Gastrocnemius medialis (tissue), 4 donors: Measurements from ENCODE around the gene KIFBP. TPM values are rescaled to one million over a fixed set of nuclear protein-coding genes. Genes with fewer than 3 reads are reported as not detected.

Experiments used
- ATAC-seq, 2 donors: fragments of 150-250 bp; one replicate each; pipeline ENCODE4 v1.9.1; 2016
- DNase-seq, 2 donors: peaks; one replicate each; pipeline ENCODE4 v3.0.0-alpha.2; 2019
- H3K27ac ChIP-seq, 4 donors: fragments of 200-600 bp; sonication (generic); 1 replicate in 1 of 4; 2 replicates in 3 of 4; pipeline ENCODE4 v1.5.1; 2016 to 2018; ENCODE audit warnings: mild to moderate bottlenecking in 2 of 4, moderate library complexity in 1 of 4
- H3K27me3 ChIP-seq, 3 donors: fragments of 200-600 bp; sonication (generic) in 2 of 3; 1 replicate in 1 of 3; 2 replicates in 2 of 3; pipeline versions ENCODE4 v1.5.1 to v1.6.0; 2016 to 2019; ENCODE audit warnings: mild to moderate bottlenecking in 1 of 3, moderate library complexity in 1 of 3
- H3K36me3 ChIP-seq, 2 donors: fragments of 200-600 bp; sonication (generic) in 1 of 2; one replicate each; pipeline ENCODE4 v1.5.1; 2017 to 2018
- H3K4me1 ChIP-seq, 2 donors: fragments of 200-600 bp; sonication (generic) in 1 of 2; one replicate each; pipeline ENCODE4 v1.5.1; 2016 to 2017; ENCODE audit warnings: mild to moderate bottlenecking in 2 of 2
- H3K4me3 ChIP-seq, 4 donors: fragments of 200-600 bp; sonication (generic) in 3 of 4; 1 replicate in 1 of 4; 2 replicates in 3 of 4; pipeline ENCODE4 v1.5.1; 2016 to 2019; ENCODE audit warnings: mild to moderate bottlenecking in 2 of 4
- H3K9me3 ChIP-seq, 3 donors: fragments of 200-600 bp; sonication (generic) in 2 of 3; 1 replicate in 1 of 3; 2 replicates in 2 of 3; pipeline ENCODE4 v1.5.1; 2016 to 2019
- CTCF ChIP-seq, 5 experiments: fragments of 450-650 bp in 3 of 5; fragments of 200-600 bp in 2 of 5; sonication (generic) in 2 of 5; IDR thresholded peaks in 4 of 5; conservative IDR thresholded peaks in 1 of 5; 1 replicate in 4 of 5; 2 replicates in 1 of 5; pipeline ENCODE4 v1.5.1; 2016 to 2019; ENCODE audit warnings: antibody characterized with exemption in 5 of 5, mild to moderate bottlenecking in 3 of 5, moderate library complexity in 3 of 5
- POLR2A ChIP-seq, 2 donors: fragments of 450-650 bp; IDR thresholded peaks; one replicate each; pipeline ENCODE4 v1.6.1; 2017; ENCODE audit warnings: antibody characterized with exemption in 2 of 2, mild to moderate bottlenecking in 2 of 2, moderate library complexity in 2 of 2
- in situ Hi-C, 4 donors: fragments of 200-750 bp; cut with MboI; loops; one replicate each; pipeline versions ENCODE4 v1.15.0 to v1.8.0; 2017; ENCODE audit warnings: low sequenced_read_pairs in 4 of 4
- intact Hi-C: fragments of 100-400 bp; cut with DNase I; formaldehyde crosslinking; loops from one replicate; pipeline ENCODE4 v1.15.1; 2023; ENCODE audit warnings: low total_unique reads
- total RNA-seq, 4 donors: library from RNA; depleted of rRNA; stranded (reverse); fragments of >200 nt; gene quantifications; one replicate each; pipeline versions ENCODE4 v1.1.0 to v1.2.3, GENCODE V29; 2016

Gene KIFBP
- total RNA-seq, 4 donors from 2014 or later = 24.0 to 41.3 (median 33.9) TPM

- peak; percentile 32 to 55 for DNase-seq
- intact Hi-C loops (no loop called here), in situ Hi-C loops (loop anchor here in 3 of 4 donors (5.0 to 25.0 kb wide), 4 partner anchors 99 to 419 kb away; partner anchors contain the start of gene TACR2 (in 1 of the 3))
- H3K27ac ChIP-seq = peak overlapping the region; percentile 53 to 72 (median 63)
- H3K4me1 ChIP-seq = peaks cover 48 to 62% of the 10 kb centered on the region in 2 donors
- TF ChIP-seq POLR2A (IDR thresholded peaks at IDR 0.05) = no peak
- no peak for TF ChIP-seq CTCF (IDR thresholded peaks at IDR 0.05 in 4 of 5, conservative IDR thresholded peaks at IDR 0.05 in 1 of 5)
- peak; percentile 39 to 45 for ATAC-seq
- no peaks in the 10 kb centered on the region for H3K27me3 ChIP-seq
- H3K36me3 ChIP-seq = no peaks in the 10 kb centered on the region
- no peak overlapping the region for H3K4me3 ChIP-seq
- no peaks in the 10 kb centered on the region for H3K9me3 ChIP-seq
Observed at GRCh38 chr10:68992636-68993440, 4.2 kb downstream of the KIFBP start.

- ATAC-seq = no peak
- in situ Hi-C loops (loop anchor here in 3 of 4 donors (10.0 to 25.0 kb wide), 3 partner anchors 98 to 415 kb away; partner anchors contain the start of gene TACR2 (in 1 of the 3)), intact Hi-C loops (loop anchor here (5.0 kb wide), 1 partner anchor 185 kb away; the partner anchor contains the start of gene SUPV3L1)
- TF ChIP-seq POLR2A (IDR thresholded peaks at IDR 0.05) (no peak), CTCF (IDR thresholded peaks at IDR 0.05 in 4 of 5, conservative IDR thresholded peaks at IDR 0.05 in 1 of 5) (no peak)
- Histone ChIP-seq H3K27ac (peak overlapping the region; percentile 55 to 69 (median 64)), H3K4me1 (peaks cover 33 to 34% of the 10 kb centered on the region in 2 donors), H3K4me3 (no peak overlapping the region), H3K36me3 (peaks cover 0 to 23% of the 10 kb centered on the region in 2 donors), H3K27me3 (no peaks in the 10 kb centered on the region), H3K9me3 (no peaks in the 10 kb centered on the region)
- DNase-seq = no peak
Observed at GRCh38 chr10:68997211-68997610, 8.6 kb downstream of the KIFBP start.

- Histone ChIP-seq H3K36me3 (peaks cover 0 to 42% of the 10 kb centered on the region in 2 donors), H3K27me3 (no peaks in the 10 kb centered on the region), H3K27ac (peak overlapping the region in 1 of 4 donors; percentile 27), H3K4me1 (no peaks in the 10 kb centered on the region), H3K9me3 (no peaks in the 10 kb centered on the region), H3K4me3 (no peak overlapping the region)
- in situ Hi-C loops = loop anchor here in 1 of 4 donors (10.0 kb wide), 1 partner anchor 90 kb away; no protein-coding TSS in a partner anchor
- peak in 1 of 2 donors; percentile 24 for ATAC-seq
- no peak for DNase-seq
- no peak for TF ChIP-seq POLR2A (IDR thresholded peaks at IDR 0.05)
- peak; percentile 20 to 42 (median 40) for TF ChIP-seq CTCF (IDR thresholded peaks at IDR 0.05 in 4 of 5, conservative IDR thresholded peaks at IDR 0.05 in 1 of 5)
- intact Hi-C loops = loop anchor here (2.0 kb wide), 1 partner anchor 88 kb away; no protein-coding TSS in a partner anchor
Observed at GRCh38 chr10:69004821-69005220, 16.2 kb downstream of the KIFBP start.

- in situ Hi-C loops = loop anchor here in 1 of 4 donors (10.0 kb wide), 1 partner anchor 89 kb away; no protein-coding TSS in a partner anchor
- Histone ChIP-seq H3K4me1 (no peaks in the 10 kb centered on the region), H3K27ac (no peak overlapping the region), H3K27me3 (no peaks in the 10 kb centered on the region), H3K36me3 (peaks cover 0 to 32% of the 10 kb centered on the region in 2 donors), H3K9me3 (no peaks in the 10 kb centered on the region), H3K4me3 (no peak overlapping the region)
- intact Hi-C loops = loop anchor here (2.0 kb wide), 1 partner anchor 87 kb away; no protein-coding TSS in a partner anchor
- DNase-seq (no peak), ATAC-seq (no peak)
- TF ChIP-seq CTCF (IDR thresholded peaks at IDR 0.05 in 4 of 5, conservative IDR thresholded peaks at IDR 0.05 in 1 of 5) = no peak
Observed at GRCh38 chr10:69005704-69006485, 17.3 kb downstream of the KIFBP start.
